SK-N-SH (cell line): Measurements from ENCODE around the gene FFAR2.

ENCODE experiments used
- CTCF ChIP-seq: fragments of 200-600 bp; sonication (generic); IDR thresholded peaks from 2 replicates; pipeline ENCODE4 v1.6.1; 2017; ENCODE audit warnings: antibody characterized with exemption, mild to moderate bottlenecking, moderate library complexity
- EZH2phosphoT487 ChIP-seq: fragments of 200-600 bp; sonication (generic); IDR thresholded peaks from 2 replicates; pipeline ENCODE4 v1.6.1; 2017; ENCODE audit warnings: low read depth, mixed run types, mild to moderate bottlenecking, antibody characterized with exemption, moderate library complexity, borderline replicate concordance
- FOSL2 ChIP-seq: IDR thresholded peaks from 2 replicates; pipeline ENCODE4 v1.4.0; 2012; ENCODE audit warnings: low read depth, mild to moderate bottlenecking, moderate library complexity, borderline replicate concordance
- FOXJ3 ChIP-seq: sonication (generic); formaldehyde crosslinking; IDR thresholded peaks from 2 replicates; pipeline ENCODE4 v1.5.1; 2020; ENCODE audit warnings: mild to moderate bottlenecking, missing genetic modification reagents
- FOXM1 ChIP-seq: IDR thresholded peaks from 2 replicates; pipeline ENCODE4 v1.4.0; 2012; ENCODE audit warnings: low read depth, mild to moderate bottlenecking
- JUND ChIP-seq: IDR thresholded peaks from 2 replicates; pipeline ENCODE4 v1.4.0; 2012
- NRF1 ChIP-seq: IDR thresholded peaks from 2 replicates; pipeline ENCODE4 v1.6.1; 2012; ENCODE audit warnings: low read depth, mild to moderate bottlenecking, low read length
- POLR2AphosphoS5 ChIP-seq: IDR thresholded peaks from 2 replicates; pipeline ENCODE4 v1.6.1; 2012; ENCODE audit warnings: low read depth, low read length
- RAD21 ChIP-seq: IDR thresholded peaks from 2 replicates; pipeline ENCODE4 v1.6.1; 2012; ENCODE audit warnings: mild to moderate bottlenecking, low read length
- RFX5 ChIP-seq: IDR thresholded peaks from 2 replicates; pipeline ENCODE4 v1.6.1; 2012; ENCODE audit warnings: mild to moderate bottlenecking, improper control_type of control experiment, low read length
- TAF1 ChIP-seq: IDR thresholded peaks from 2 replicates; pipeline ENCODE4 v1.6.1; 2012; ENCODE audit warnings: low read depth, mild to moderate bottlenecking, low read length, moderate library complexity, borderline replicate concordance
- TF ChIP-seq, protein P1 (sequence below): IDR thresholded peaks from 2 replicates; pipeline ENCODE4 v1.4.0; 2012; ENCODE audit warnings: low read depth
- TF ChIP-seq, protein P2 (sequence below): IDR thresholded peaks from 2 replicates; pipeline ENCODE4 v1.4.0; 2012; ENCODE audit warnings: low read depth, borderline replicate concordance

- TF ChIP-seq FOSL2 (no peak), CTCF (no peak), JUND (no peak), POLR2AphosphoS5 (no peak), NRF1 (no peak), RFX5 (no peak), RAD21 (no peak), TAF1 (no peak), FOXJ3 (CRISPR knock-in tag) (no peak), EZH2phosphoT487 (no peak), FOXM1 (no peak)
- TF ChIP-seq, protein P1, sequence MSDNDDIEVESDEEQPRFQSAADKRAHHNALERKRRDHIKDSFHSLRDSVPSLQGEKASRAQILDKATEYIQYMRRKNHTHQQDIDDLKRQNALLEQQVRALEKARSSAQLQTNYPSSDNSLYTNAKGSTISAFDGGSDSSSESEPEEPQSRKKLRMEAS, result no peak
- TF ChIP-seq, protein P2, sequence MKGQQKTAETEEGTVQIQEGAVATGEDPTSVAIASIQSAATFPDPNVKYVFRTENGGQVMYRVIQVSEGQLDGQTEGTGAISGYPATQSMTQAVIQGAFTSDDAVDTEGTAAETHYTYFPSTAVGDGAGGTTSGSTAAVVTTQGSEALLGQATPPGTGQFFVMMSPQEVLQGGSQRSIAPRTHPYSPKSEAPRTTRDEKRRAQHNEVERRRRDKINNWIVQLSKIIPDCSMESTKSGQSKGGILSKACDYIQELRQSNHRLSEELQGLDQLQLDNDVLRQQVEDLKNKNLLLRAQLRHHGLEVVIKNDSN, result no peak
Measured at GRCh38 chr19:35457173-35457572, 9.1 kb downstream of the FFAR2 start.
